Measurements from ENCODE around the gene TMEM198.

TMEM198 gene

GRCh38 chr2:219557791-219558785 lies 14.3 kb downstream of the TMEM198 start:
- H3K27ac Mint-ChIP-seq, result no peak overlapping the region

DNA sequence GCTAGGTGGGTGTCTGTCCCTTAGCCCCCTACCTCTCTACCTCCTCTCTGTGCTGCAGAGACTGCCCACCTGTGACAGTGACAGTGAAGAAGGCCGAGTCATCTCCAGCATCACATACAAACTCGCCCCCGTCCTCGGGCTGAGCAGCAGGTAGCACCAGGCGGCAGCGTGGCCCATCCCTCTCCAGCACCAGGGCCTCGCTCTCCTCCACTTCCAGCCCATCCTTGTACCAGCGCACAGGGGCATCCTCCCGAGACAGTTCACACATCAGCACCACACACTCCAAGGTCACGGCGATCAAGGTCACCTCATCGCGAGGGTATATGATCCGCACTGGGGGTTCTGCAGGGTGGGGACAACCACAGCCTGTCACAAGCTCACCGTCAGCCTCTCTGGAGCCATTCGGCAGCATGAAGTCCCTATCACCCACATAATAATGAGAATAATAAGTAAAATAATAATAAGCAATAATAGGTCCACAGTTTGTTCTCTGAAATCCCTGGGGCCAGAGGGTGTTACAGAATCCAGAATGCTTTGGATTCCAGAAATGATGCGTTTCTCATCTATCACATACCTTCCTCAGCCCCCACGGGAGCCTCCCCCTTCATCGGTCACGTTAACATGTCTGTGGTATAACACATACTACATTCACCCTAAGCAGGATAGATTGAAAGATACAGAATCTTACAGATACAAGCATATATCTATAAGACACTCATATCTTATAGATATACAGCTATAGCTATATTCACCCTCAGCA lies 15.5 kb downstream of the TMEM198 start:
- ATAC-seq, result no peak
- no peaks in the 10 kb centered on the region for H3K9me3 Mint-ChIP-seq
- H3K27ac Mint-ChIP-seq, result no peak overlapping the region
- no peak for DNase-seq
- no peaks in the 10 kb centered on the region for H3K4me1 Mint-ChIP-seq
- no peak overlapping the region for H3K4me3 Mint-ChIP-seq
- peaks cover 30% of the 10 kb centered on the region for H3K27me3 Mint-ChIP-seq

More at GRCh38 chr2:219557791-219558785, 14.3 kb downstream of the TMEM198 start:
- Mint-ChIP-seq H3K27me3 (peaks cover 40% of the 10 kb centered on the region), H3K4me3 (no peak overlapping the region), H3K9me3 (no peaks in the 10 kb centered on the region), H3K4me1 (no peaks in the 10 kb centered on the region)
- ATAC-seq (peak; percentile 24), DNase-seq (no peak)

- Mint-ChIP-seq H3K27me3 (peaks cover 27% of the 10 kb centered on the region), H3K4me1 (no peaks in the 10 kb centered on the region), H3K27ac (no peak overlapping the region), H3K9me3 (no peaks in the 10 kb centered on the region), H3K4me3 (no peak overlapping the region)
- ATAC-seq, result no peak
- no peak for DNase-seq
These were observed 16.4 kb downstream of the TMEM198 start for GRCh38 chr2:219560037-219560892.

- Mint-ChIP-seq H3K27me3 (peaks cover 27% of the 10 kb centered on the region), H3K9me3 (no peaks in the 10 kb centered on the region), H3K4me1 (no peaks in the 10 kb centered on the region), H3K4me3 (no peak overlapping the region), H3K27ac (no peak overlapping the region)
- ATAC-seq (no peak), DNase-seq (no peak)
These were observed 17.0 kb downstream of the TMEM198 start for GRCh38 chr2:219560893-219561178.

DNA sequence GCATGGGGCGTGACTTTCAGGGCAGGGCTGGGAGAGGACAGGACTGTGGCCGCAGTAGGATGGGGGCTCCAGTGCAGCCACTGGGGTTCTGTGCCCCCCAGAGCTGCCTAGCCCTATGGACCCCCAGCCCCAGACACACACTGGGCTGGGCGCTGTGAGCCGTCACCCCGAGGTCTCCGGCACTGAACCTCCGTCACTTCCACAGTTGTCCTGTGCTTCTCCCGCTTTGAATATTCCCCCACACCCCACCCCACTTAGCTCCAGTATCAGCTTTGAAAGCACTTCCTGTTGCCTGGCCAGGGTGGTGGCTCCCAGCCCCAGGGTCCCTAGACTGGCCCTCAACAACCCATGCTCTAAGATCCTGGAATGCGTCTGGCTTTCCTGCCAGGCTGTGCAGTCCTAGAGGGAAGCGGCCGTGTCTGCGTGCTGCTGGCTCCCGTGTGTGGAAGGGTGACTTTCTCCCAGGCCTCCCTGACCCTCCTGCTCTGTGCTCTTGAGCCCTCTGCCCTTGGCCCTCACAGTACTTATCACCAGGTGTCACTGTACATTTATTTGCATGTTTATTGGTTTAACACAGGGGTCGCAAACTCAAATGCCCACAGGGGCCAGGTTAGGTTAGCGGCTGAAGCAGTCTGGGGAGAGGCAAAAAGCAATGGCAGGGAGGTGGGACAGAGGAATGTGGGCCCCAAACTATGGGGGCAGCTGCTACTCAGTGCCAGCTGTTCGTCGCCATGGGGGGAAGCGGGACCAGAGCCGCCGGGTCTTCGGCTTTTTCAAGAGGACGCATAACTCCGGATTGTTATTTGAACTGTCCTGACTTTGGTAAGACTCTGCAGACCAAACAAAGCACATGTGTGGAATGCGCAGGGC lies 17.6 kb downstream of the TMEM198 start:
- peaks cover 27% of the 10 kb centered on the region for H3K27me3 Mint-ChIP-seq

GRCh38 chr2:219562049-219563020 lies 18.5 kb downstream of the TMEM198 start:
- DNase-seq (no peak), ATAC-seq (no peak)
- Mint-ChIP-seq H3K9me3 (no peaks in the 10 kb centered on the region), H3K4me3 (no peak overlapping the region), H3K27ac (no peak overlapping the region), H3K27me3 (peaks cover 30% of the 10 kb centered on the region), H3K4me1 (no peaks in the 10 kb centered on the region)

More for the DNA sequence above, 17.6 kb downstream of the TMEM198 start:
- H3K9me3 Mint-ChIP-seq, result no peaks in the 10 kb centered on the region
- no peak for DNase-seq
- H3K4me1 Mint-ChIP-seq, result no peaks in the 10 kb centered on the region
- ATAC-seq, result no peak
- no peak overlapping the region for H3K27ac Mint-ChIP-seq
- no peak overlapping the region for H3K4me3 Mint-ChIP-seq

DNA sequence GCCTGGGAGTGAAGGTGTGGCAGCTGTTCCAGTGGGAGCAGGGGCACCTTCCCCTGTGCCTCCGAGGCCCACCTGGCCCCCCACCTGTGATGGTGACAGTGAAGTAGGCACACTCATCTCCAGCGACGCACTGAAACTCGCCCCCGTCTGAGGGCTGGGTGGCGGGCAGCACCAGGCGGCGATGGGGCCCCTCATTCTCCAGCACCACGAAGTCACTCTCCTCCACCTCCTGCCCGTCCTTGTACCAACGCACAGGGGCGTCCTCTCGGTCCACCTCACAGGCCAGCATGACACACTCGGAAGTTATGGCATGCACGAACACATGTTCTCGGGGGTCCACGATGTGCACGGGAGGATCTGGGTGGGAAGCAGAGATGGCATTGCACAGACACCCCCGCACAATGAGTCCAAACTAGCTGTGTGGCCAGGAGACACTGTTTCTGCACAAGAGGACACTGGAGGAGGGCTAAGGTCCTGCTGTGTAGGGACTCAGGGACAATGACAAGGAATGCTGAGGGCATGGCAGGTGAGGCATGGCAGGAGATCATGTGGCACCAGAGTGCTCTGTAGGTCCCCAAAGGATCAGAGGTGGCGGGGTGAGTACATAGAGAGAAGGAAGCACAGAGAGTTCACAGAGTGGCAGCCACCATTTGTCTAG lies 19.6 kb downstream of the TMEM198 start:
- Mint-ChIP-seq H3K4me1 (no peaks in the 10 kb centered on the region), H3K4me3 (no peak overlapping the region), H3K27ac (no peak overlapping the region), H3K9me3 (no peaks in the 10 kb centered on the region), H3K27me3 (peaks cover 40% of the 10 kb centered on the region)
- no peak for DNase-seq
- peak; percentile 6 for ATAC-seq

- Mint-ChIP-seq H3K9me3 (no peaks in the 10 kb centered on the region), H3K27ac (no peak overlapping the region), H3K27me3 (peaks cover 52% of the 10 kb centered on the region), H3K4me1 (peaks cover 5% of the 10 kb centered on the region), H3K4me3 (no peak overlapping the region)
- ATAC-seq (no peak), DNase-seq (no peak)
These were observed 21.6 kb downstream of the TMEM198 start for GRCh38 chr2:219565130-219566080.

DNA sequence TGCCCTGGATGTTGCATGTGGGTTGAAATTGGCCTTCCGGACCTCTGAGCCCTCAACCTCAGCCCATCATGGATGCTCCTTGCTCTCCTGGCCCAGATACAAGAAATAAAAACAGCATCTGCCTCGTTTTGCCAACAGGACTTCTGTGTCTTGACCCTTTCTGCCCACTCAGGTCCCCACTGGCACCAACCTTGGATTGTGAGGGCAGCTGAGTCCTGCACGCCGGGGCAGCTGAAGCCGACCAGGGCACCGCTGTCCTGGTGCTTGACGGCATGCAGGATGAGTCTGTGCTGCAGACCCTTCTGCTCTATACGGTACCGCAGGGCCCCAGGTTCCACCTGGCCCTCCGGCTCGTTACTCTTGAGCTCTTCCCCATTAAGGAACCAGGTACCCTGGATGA lies 22.8 kb downstream of the TMEM198 start:
- ATAC-seq (no peak), DNase-seq (no peak)
- no peak overlapping the region for H3K27ac Mint-ChIP-seq
- H3K9me3 Mint-ChIP-seq, result no peaks in the 10 kb centered on the region
- no peak overlapping the region for H3K4me3 Mint-ChIP-seq
- peaks cover 5% of the 10 kb centered on the region for H3K4me1 Mint-ChIP-seq
- peaks cover 56% of the 10 kb centered on the region for H3K27me3 Mint-ChIP-seq

DNA sequence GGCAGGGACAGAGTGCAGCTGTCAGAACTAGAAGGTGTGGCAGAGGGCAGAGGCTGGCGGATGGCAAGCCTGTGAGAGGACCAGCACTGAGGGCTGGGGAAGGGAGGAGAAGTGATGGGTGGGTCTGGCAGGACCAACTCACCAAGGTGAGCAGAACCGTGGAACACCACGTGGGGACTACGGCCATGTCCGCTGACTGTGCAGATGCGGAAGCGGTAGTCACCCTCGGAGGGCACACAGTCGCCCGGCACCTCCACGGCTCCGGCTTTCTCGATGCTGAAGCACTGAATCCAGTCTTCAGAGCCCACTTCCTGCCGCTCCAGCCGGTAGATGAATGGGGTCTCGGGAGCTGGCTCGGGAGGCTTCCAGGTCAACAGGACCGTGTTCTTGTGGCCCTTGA lies 23.3 kb downstream of the TMEM198 start:
- no peak for DNase-seq
- ATAC-seq, result no peak
- Mint-ChIP-seq H3K9me3 (no peaks in the 10 kb centered on the region), H3K27me3 (peaks cover 61% of the 10 kb centered on the region), H3K4me3 (no peak overlapping the region), H3K4me1 (peaks cover 5% of the 10 kb centered on the region), H3K27ac (no peak overlapping the region)

- H3K4me1 Mint-ChIP-seq, result peaks cover 5% of the 10 kb centered on the region
- H3K9me3 Mint-ChIP-seq, result no peaks in the 10 kb centered on the region
- no peak for ATAC-seq
These were observed 24.0 kb downstream of the TMEM198 start for GRCh38 chr2:219567791-219568361.

DNA sequence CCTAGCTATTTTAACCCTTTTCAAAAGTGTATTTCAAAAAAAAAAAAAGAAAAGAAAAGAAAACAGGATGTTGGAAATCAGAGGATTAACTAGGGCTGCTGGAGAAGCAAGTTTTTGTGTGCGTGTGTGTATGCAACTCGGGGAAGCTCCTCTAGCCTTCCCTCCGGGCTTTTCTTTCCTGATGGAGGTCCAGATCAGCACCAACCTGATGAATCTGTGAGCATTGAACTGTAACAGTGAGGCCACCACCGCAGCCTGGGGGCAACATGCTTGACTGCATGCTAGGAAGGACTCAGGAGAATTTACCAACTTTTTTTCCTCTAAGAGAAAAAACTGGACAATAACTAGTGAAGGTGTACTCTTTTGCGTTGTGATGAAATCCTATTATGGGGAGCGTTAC lies 25.2 kb downstream of the TMEM198 start:
- Mint-ChIP-seq H3K27me3 (peaks cover 77% of the 10 kb centered on the region), H3K4me3 (no peak overlapping the region), H3K4me1 (peaks cover 5% of the 10 kb centered on the region), H3K27ac (no peak overlapping the region), H3K9me3 (no peaks in the 10 kb centered on the region)
- no peak for ATAC-seq
- no peak for DNase-seq

More at GRCh38 chr2:219567791-219568361, 24.0 kb downstream of the TMEM198 start:
- Mint-ChIP-seq H3K27ac (no peak overlapping the region), H3K4me3 (no peak overlapping the region), H3K27me3 (peaks cover 68% of the 10 kb centered on the region)
- DNase-seq, result no peak
